HEK293T (cell line): ENCODE measurements around the gene LYRM1.

Experiments used
- ARNT ChIP-seq: fragments of 450-650 bp; IDR thresholded peaks from 2 replicates; pipeline ENCODE4 v1.6.1; 2017; ENCODE audit warnings: mild to moderate bottlenecking
- BHLHE40 ChIP-seq: fragments of 450-650 bp; IDR thresholded peaks from 2 replicates; pipeline ENCODE4 v1.6.1; 2016; ENCODE audit warnings: mild to moderate bottlenecking, moderate library complexity, borderline replicate concordance
- FOXK2 ChIP-seq: fragments of 450-650 bp; IDR thresholded peaks from 2 replicates; pipeline ENCODE4 v1.6.1; 2016; ENCODE audit warnings: mild to moderate bottlenecking
- HDGF ChIP-seq: fragments of 450-650 bp; IDR thresholded peaks from 2 replicates; pipeline ENCODE4 v1.6.1; 2017; ENCODE audit warnings: antibody characterized with exemption, borderline replicate concordance
- LEF1 ChIP-seq: fragments of 450-650 bp; IDR thresholded peaks from 2 replicates; pipeline ENCODE4 v1.6.1; 2017; ENCODE audit warnings: mild to moderate bottlenecking, borderline replicate concordance
- PKNOX1 ChIP-seq: fragments of 450-650 bp; IDR thresholded peaks from 2 replicates; pipeline ENCODE4 v1.6.1; 2016
- SP1 ChIP-seq: fragments of 450-650 bp; IDR thresholded peaks from 2 replicates; pipeline ENCODE4 v1.6.1; 2017
- SUZ12 ChIP-seq: fragments of 450-650 bp; IDR thresholded peaks from 2 replicates; pipeline ENCODE4 v1.6.1; 2016; ENCODE audit warnings: mild to moderate bottlenecking
- TARDBP ChIP-seq: fragments of 450-650 bp; IDR thresholded peaks from 2 replicates; pipeline ENCODE4 v1.6.1; 2016
- ZNF384 ChIP-seq: fragments of 450-650 bp; IDR thresholded peaks from 2 replicates; pipeline ENCODE4 v1.6.1; 2016

GRCh38 chr16:20931066-20931600 is 30.6 kb downstream of the LYRM1 start:
- TF ChIP-seq SUZ12: no peak
- TF ChIP-seq PKNOX1: no peak
- no peak for TF ChIP-seq HDGF
- no peak for TF ChIP-seq FOXK2
- no peak for TF ChIP-seq SP1
- TF ChIP-seq TARDBP: no peak
- no peak for TF ChIP-seq ZNF384
- TF ChIP-seq BHLHE40: no peak
- no peak for TF ChIP-seq ARNT
- no peak for TF ChIP-seq LEF1
